ENCODE data around the gene PLCG2.

- TF ChIP-seq CTCF (IDR thresholded peaks at IDR 0.05; ENCODE audit: borderline replicate concordance, extremely low read depth, low read length, poor library complexity, severe bottlenecking) (no peak), EZH2 (IDR thresholded peaks at IDR 0.05; ENCODE audit: borderline replicate concordance, low read depth, low read length, severe bottlenecking) (no peak)
Measured at GRCh38 chr16:81863630-81864352, 84.7 kb downstream of the PLCG2 start.

Measured in DND-41 (cell line).